ENCODE measurements around the gene CRYGN. TPM values are rescaled to one million over a fixed set of nuclear protein-coding genes. Genes with fewer than 3 reads are reported as not detected.

CRYGN gene
- polyA plus RNA-seq, 3 donors, result not detected

DNA sequence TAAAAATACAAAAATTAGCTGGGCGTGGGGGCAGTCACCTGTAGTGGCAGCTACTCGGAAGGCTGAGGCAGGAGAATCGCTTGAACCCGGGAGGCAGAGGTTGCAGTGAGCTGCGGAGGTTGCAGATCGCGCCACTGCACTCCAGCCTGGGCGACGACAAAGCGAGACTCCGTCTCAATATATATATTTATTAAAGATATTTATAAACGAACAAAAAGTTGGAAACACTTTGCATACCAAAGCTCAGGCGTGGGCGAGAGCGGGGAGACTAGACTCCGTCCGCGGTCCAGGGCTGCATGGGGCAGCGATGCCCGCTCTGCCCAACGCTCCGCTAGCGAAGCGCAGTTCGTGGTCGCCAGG is 7.9 kb upstream of the CRYGN start:
- 41% methylated on average over 15 of the region's 26 CpGs for WGBS (ENCODE audit: insufficient coverage)
- H3K79me2 ChIP-seq (ENCODE audit: insufficient read depth, low read length), result no peaks in the 10 kb centered on the region
- H3K4me2 ChIP-seq (replicated peaks; ENCODE audit: extremely low read depth, low read length, poor library complexity, severe bottlenecking), result peak overlapping the region; percentile 95
- H3K4me3 Mint-ChIP-seq, result peak overlapping the region; percentile 77 to 83
- peaks cover 2 to 23% (median 22%) of the 10 kb centered on the region in 3 donors for H3K27me3 Mint-ChIP-seq (ENCODE audit: low read depth in 3 of 3)
- TF ChIP-seq, protein P1, sequence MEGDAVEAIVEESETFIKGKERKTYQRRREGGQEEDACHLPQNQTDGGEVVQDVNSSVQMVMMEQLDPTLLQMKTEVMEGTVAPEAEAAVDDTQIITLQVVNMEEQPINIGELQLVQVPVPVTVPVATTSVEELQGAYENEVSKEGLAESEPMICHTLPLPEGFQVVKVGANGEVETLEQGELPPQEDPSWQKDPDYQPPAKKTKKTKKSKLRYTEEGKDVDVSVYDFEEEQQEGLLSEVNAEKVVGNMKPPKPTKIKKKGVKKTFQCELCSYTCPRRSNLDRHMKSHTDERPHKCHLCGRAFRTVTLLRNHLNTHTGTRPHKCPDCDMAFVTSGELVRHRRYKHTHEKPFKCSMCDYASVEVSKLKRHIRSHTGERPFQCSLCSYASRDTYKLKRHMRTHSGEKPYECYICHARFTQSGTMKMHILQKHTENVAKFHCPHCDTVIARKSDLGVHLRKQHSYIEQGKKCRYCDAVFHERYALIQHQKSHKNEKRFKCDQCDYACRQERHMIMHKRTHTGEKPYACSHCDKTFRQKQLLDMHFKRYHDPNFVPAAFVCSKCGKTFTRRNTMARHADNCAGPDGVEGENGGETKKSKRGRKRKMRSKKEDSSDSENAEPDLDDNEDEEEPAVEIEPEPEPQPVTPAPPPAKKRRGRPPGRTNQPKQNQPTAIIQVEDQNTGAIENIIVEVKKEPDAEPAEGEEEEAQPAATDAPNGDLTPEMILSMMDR (IDR thresholded peaks at IDR 0.05), result no peak
- H3K9me3 Mint-ChIP-seq, result no peaks in the 10 kb centered on the region
- peak overlapping the region; percentile 76 for H3K9ac ChIP-seq (ENCODE audit: insufficient read depth, low read length, poor library complexity, severe bottlenecking)
- H3K4me1 Mint-ChIP-seq, result peaks cover 2% of the 10 kb centered on the region
- intact Hi-C loops (cut with micrococcal nuclease), result loop anchor here (1.0 to 5.0 kb wide), 3 partner anchors 79 to 136 kb away; no protein-coding TSS in a partner anchor
- H3K9me3 ChIP-seq (replicated peaks in 1 of 2; ENCODE audit: control insufficient read depth in 1 of 2, insufficient read depth in 1 of 2, low read length in 2 of 2), result no peaks in the 10 kb centered on the region
- no peak overlapping the region for H3K27ac Mint-ChIP-seq
- no peaks in the 10 kb centered on the region for H3K36me3 Mint-ChIP-seq
- H3K4me3 ChIP-seq (replicated peaks in 1 of 3; ENCODE audit: low read depth in 2 of 3, low read length in 3 of 3), result peak overlapping the region in 2 of 3 experiments; percentile 43 to 81
- no peak for DNase-seq
- H3K4me1 ChIP-seq (ENCODE audit: control insufficient read depth in 1 of 2, insufficient read depth in 2 of 2, low read length in 2 of 2), result peaks cover 0 to 4% of the 10 kb centered on the region in 2 donors
- H4K20me1 ChIP-seq (ENCODE audit: insufficient read depth, low read length), result no peaks in the 10 kb centered on the region
- H3K36me3 ChIP-seq (replicated peaks in 1 of 2; ENCODE audit: control insufficient read depth in 1 of 2, insufficient read depth in 2 of 2, low read length in 2 of 2), result no peaks in the 10 kb centered on the region
- no peak overlapping the region for H3K27ac ChIP-seq (ENCODE audit: low read depth in 1 of 2, low read length in 2 of 2)
- H3K27me3 ChIP-seq (ENCODE audit: control insufficient read depth in 2 of 2, insufficient read depth in 2 of 2, low read length in 2 of 2), result peaks cover 0 to 9% of the 10 kb centered on the region in 2 donors
- H2AFZ ChIP-seq (ENCODE audit: insufficient read depth, low read depth, low read length, poor library complexity, severe bottlenecking), result peak overlapping the region; percentile 96

DNA sequence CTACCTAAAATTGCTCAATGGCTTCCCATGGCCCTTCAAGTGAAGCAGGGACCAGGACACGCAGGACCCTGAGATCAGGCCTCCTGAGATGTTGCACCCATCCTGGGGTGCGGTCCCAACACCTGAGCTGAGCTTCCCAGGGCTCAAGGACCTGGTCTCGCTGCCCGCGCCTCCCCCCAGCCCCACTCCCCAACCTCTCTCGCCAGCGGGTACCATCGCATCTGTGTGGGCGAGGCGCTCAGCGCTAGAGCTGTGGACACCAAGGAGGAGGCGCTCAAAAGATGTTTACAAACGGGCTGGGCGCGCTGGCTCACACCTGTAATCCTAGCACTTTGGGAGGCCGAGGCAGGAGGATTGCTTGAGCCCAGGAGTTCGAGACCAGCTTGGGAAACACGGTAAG is 7.4 kb upstream of the CRYGN start:
- no peaks in the 10 kb centered on the region for H3K9me3 ChIP-seq (replicated peaks in 1 of 2; ENCODE audit: control insufficient read depth in 1 of 2, insufficient read depth in 1 of 2, low read length in 2 of 2)
- no peak overlapping the region for H3K4me2 ChIP-seq (replicated peaks; ENCODE audit: extremely low read depth, low read length, poor library complexity, severe bottlenecking)
- Mint-ChIP-seq H3K27me3 (ENCODE audit: low read depth in 3 of 3) (peaks cover 1 to 23% (median 21%) of the 10 kb centered on the region in 3 donors), H3K4me1 (peaks cover 2% of the 10 kb centered on the region), H3K9me3 (no peaks in the 10 kb centered on the region), H3K36me3 (no peaks in the 10 kb centered on the region), H3K27ac (no peak overlapping the region), H3K4me3 (no peak overlapping the region)
- H3K27ac ChIP-seq (ENCODE audit: low read depth in 1 of 2, low read length in 2 of 2), result no peak overlapping the region
- H2AFZ ChIP-seq (ENCODE audit: insufficient read depth, low read depth, low read length, poor library complexity, severe bottlenecking), result no peak overlapping the region
- WGBS (ENCODE audit: insufficient coverage), result 95% methylated on average over 15 of the region's 18 CpGs
- H3K79me2 ChIP-seq (ENCODE audit: insufficient read depth, low read length), result no peaks in the 10 kb centered on the region
- TF ChIP-seq, protein P1 (IDR thresholded peaks at IDR 0.05), result no peak
- H3K4me1 ChIP-seq (ENCODE audit: control insufficient read depth in 1 of 2, insufficient read depth in 2 of 2, low read length in 2 of 2), result peaks cover 0 to 4% of the 10 kb centered on the region in 2 donors
- H3K36me3 ChIP-seq (replicated peaks in 1 of 2; ENCODE audit: control insufficient read depth in 1 of 2, insufficient read depth in 2 of 2, low read length in 2 of 2), result no peaks in the 10 kb centered on the region
- no peak overlapping the region for H3K4me3 ChIP-seq (replicated peaks in 1 of 3; ENCODE audit: low read depth in 2 of 3, low read length in 3 of 3)
- no peaks in the 10 kb centered on the region for H4K20me1 ChIP-seq (ENCODE audit: insufficient read depth, low read length)
- no peak overlapping the region for H3K9ac ChIP-seq (ENCODE audit: insufficient read depth, low read length, poor library complexity, severe bottlenecking)
- intact Hi-C loops (cut with micrococcal nuclease), result loop anchor here (5.0 kb wide), 1 partner anchor 135 kb away; no protein-coding TSS in a partner anchor
- H3K27me3 ChIP-seq (ENCODE audit: control insufficient read depth in 2 of 2, insufficient read depth in 2 of 2, low read length in 2 of 2), result peaks cover 0 to 9% of the 10 kb centered on the region in 2 donors
- no peak for DNase-seq
